Lower lobe of right lung (tissue), 2 donors: ENCODE data around the gene FNIP2. TPM values are rescaled to one million over a fixed set of nuclear protein-coding genes. Genes with fewer than 3 reads are reported as not detected.

Experiments used
- ATAC-seq, 2 donors: fragments of 200-7000 bp; cut with Tn5 transposase; one replicate each; pipeline ENCODE4 v1.9.1; 2020 to 2022; ENCODE audit warnings: mild to moderate bottlenecking in 2 of 2, moderate library complexity in 2 of 2
- DNase-seq: peaks from one replicate; pipeline ENCODE4 v3.0.0-alpha.2; 2020
- H3K27ac ChIP-seq: fragments of 200-600 bp; one replicate; pipeline ENCODE4 v1.8.0; 2022
- H3K27me3 ChIP-seq: fragments of 200-600 bp; one replicate; pipeline ENCODE4 v1.8.0; 2022; ENCODE audit warnings: low read depth
- H3K36me3 ChIP-seq: fragments of 200-600 bp; one replicate; pipeline ENCODE4 v1.8.0; 2022; ENCODE audit warnings: mild to moderate bottlenecking
- H3K4me1 ChIP-seq: fragments of 200-600 bp; one replicate; pipeline ENCODE4 v1.8.0; 2022
- H3K4me3 ChIP-seq: fragments of 200-600 bp; one replicate; pipeline ENCODE4 v1.8.0; 2022; ENCODE audit warnings: mild to moderate bottlenecking
- H3K9me3 ChIP-seq: fragments of 200-600 bp; one replicate; pipeline ENCODE4 v1.8.0; 2022
- intact Hi-C: fragments of 100-400 bp; cut with DNase I; formaldehyde crosslinking; loops from one replicate; pipeline ENCODE4 v1.11.0; 2022
- total RNA-seq: library from RNA; stranded (reverse); fragmentation: NEBNext Ultra II Directional; extraction: Animal tissue kit (Norgen Biotek cat#: 25700); gene quantifications from one replicate; pipeline ENCODE4 v1.2.1, GENCODE V29; 2021
- TF ChIP-seq, protein P1 (sequence below): fragments of 200-600 bp; IDR thresholded peaks from one replicate; pipeline ENCODE4 v1.8.0; 2022; ENCODE audit warnings: antibody characterized with exemption, mild to moderate bottlenecking
- donor health status: DM: no; HTN: yes; CAD: no; lungs with severe emphysema.

FNIP2 gene
- total RNA-seq, 1 donor from 2014 or later, result 90.7 TPM

DNA sequence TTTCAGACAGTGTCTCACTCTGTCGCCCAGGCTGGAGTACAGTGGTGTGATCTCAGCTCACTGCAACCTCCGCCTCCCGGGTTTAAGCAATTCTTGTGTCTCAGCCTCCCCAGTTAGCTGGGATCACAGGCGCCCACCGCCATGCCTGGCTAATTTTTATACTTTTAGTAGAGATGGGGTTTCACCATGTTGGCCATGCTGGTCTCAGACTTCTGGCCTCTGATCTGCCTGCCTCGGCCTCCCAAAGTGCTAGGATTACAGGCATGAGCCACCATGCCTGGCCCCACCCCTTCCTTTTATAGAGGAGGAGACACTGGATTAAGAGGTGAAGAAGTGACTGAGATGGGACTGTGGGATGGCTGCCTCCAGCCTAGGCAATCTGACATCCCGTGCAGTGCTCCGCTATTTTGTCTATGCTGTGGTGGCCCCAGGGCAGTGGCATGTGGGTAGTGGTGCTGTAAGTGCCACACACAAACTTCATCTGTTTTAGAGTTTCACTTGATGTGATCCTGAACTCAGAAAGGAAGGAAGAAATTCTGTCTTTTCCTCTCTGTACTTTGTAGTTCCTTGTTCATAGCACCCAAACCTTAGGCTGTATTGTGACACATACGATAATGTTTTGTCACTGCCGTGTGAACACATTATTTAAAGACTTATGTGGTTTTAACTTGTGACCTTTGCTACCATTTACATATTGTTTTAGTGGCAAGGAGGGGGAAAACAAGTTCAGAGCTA is 48.9 kb downstream of the FNIP2 start:
- TF ChIP-seq, protein P1, sequence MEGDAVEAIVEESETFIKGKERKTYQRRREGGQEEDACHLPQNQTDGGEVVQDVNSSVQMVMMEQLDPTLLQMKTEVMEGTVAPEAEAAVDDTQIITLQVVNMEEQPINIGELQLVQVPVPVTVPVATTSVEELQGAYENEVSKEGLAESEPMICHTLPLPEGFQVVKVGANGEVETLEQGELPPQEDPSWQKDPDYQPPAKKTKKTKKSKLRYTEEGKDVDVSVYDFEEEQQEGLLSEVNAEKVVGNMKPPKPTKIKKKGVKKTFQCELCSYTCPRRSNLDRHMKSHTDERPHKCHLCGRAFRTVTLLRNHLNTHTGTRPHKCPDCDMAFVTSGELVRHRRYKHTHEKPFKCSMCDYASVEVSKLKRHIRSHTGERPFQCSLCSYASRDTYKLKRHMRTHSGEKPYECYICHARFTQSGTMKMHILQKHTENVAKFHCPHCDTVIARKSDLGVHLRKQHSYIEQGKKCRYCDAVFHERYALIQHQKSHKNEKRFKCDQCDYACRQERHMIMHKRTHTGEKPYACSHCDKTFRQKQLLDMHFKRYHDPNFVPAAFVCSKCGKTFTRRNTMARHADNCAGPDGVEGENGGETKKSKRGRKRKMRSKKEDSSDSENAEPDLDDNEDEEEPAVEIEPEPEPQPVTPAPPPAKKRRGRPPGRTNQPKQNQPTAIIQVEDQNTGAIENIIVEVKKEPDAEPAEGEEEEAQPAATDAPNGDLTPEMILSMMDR, result no peak
- Histone ChIP-seq H3K27me3 (no peaks in the 10 kb centered on the region), H3K4me1 (peaks cover 90% of the 10 kb centered on the region), H3K36me3 (no peaks in the 10 kb centered on the region), H3K4me3 (no peak overlapping the region), H3K9me3 (no peaks in the 10 kb centered on the region), H3K27ac (peak overlapping the region; percentile 7)
- ATAC-seq (peak; percentile 27 to 53), DNase-seq (no peak)
- intact Hi-C loops, result no loop called here

- Histone ChIP-seq H3K27me3 (no peaks in the 10 kb centered on the region), H3K36me3 (no peaks in the 10 kb centered on the region), H3K4me1 (peaks cover 88% of the 10 kb centered on the region), H3K27ac (no peak overlapping the region), H3K9me3 (no peaks in the 10 kb centered on the region), H3K4me3 (no peak overlapping the region)
- intact Hi-C loops, result no loop called here
- TF ChIP-seq, protein P1, result no peak
- DNase-seq (no peak), ATAC-seq (no peak)
Observed at GRCh38 chr4:158818560-158819140, 49.8 kb downstream of the FNIP2 start.

DNA sequence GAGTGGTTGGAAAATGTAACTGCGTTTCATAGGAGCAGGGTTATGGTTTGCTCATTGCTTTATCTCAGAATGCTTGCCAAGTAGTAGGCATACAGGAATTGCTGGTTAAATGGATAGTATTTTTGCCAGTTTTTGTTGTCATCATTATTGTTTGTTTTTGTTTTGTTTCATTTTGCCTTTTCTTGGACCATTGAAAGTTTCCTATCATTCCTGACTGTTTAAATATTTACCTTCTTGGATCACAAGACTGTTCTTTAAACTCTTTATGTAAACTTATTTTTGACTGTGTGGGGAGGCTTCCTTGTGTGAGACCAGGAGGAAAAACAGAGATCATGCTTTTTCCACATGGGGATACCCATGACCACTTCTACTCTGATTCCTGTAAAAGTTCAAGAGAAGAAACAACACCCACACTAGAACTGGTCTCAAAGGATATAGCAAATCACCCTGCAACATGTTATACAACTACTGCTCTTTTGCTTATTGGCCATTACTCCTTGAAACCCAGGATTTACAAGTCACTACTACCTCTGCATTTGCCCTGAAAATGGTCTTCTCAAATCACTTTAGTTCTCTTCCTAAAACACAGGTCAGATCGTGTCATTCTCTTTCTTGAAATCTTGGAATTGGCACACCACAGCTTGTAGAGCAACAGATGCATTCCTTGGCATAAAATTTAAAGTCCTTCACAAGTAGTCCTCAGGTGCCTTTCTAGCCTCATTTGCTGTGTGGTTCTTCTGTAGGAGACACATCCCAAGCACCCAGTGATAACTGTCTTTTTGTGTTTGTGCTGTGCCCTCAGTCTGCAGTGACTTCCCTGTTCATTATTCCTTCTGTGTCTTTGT is 51.3 kb downstream of the FNIP2 start:
- Histone ChIP-seq H3K27ac (peak overlapping the region; percentile 33), H3K36me3 (no peaks in the 10 kb centered on the region), H3K9me3 (no peaks in the 10 kb centered on the region), H3K4me3 (no peak overlapping the region), H3K4me1 (peaks cover 88% of the 10 kb centered on the region), H3K27me3 (no peaks in the 10 kb centered on the region)
- ATAC-seq, result peak; percentile 31 to 47
- TF ChIP-seq, protein P1, result no peak
- intact Hi-C loops, result loop anchor here (10.0 kb wide), 1 partner anchor 45 kb away; no protein-coding TSS in a partner anchor
- DNase-seq, result no peak

DNA sequence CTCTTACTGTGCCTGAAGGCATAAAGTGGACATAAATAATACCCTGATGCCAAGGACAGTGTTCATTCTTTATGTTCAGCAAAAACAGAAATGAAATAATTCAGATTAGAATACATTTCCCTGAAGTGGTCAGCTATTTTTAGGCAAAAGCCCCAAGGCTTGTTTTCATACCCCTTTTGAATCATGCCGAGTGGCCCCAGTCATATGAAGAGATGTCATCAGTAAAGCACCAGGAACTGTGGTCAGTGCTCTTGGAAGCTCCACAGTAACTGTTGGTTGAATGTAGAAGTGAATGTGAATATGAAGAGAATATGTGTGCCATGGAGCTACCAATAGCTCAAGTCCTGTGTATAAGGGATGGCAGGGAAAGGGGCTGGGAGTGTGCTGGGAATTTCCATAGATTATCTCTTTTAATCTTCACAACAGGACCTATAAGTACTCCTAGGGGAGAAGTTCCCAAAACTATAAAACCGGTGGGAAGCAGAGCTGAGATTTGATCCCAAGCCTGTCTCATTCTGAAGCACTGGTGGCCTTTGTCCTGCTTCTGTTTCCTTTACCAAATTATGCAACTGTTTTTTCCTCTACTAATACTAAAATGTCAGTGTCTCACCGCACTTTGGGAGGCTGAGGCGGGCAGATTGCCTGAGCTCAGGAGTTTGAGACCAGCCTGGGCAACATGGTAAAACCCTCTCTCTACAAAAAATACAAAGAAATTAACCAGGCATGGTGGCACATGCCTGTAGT is 52.6 kb downstream of the FNIP2 start:
- H3K36me3 ChIP-seq, result no peaks in the 10 kb centered on the region
- intact Hi-C loops, result loop anchor here (10.0 kb wide), 1 partner anchor 47 kb away; no protein-coding TSS in a partner anchor
- H3K27ac ChIP-seq, result peak overlapping the region; percentile 20
- peaks cover 96% of the 10 kb centered on the region for H3K4me1 ChIP-seq
- TF ChIP-seq, protein P1, result no peak
- DNase-seq, result no peak
- no peak overlapping the region for H3K4me3 ChIP-seq
- peak in 1 of 2 donors; percentile 23 for ATAC-seq
- H3K27me3 ChIP-seq, result no peaks in the 10 kb centered on the region
- H3K9me3 ChIP-seq, result no peaks in the 10 kb centered on the region

- no peaks in the 10 kb centered on the region for H3K27me3 ChIP-seq
- no peak overlapping the region for H3K4me3 ChIP-seq
- DNase-seq (no peak), ATAC-seq (no peak)
- H3K36me3 ChIP-seq, result no peaks in the 10 kb centered on the region
- no peaks in the 10 kb centered on the region for H3K9me3 ChIP-seq
- TF ChIP-seq, protein P1, result no peak
- intact Hi-C loops, result loop anchor here (10.0 kb wide), 1 partner anchor 48 kb away; no protein-coding TSS in a partner anchor
- H3K27ac ChIP-seq, result no peak overlapping the region
- H3K4me1 ChIP-seq, result peaks cover 95% of the 10 kb centered on the region
Observed at GRCh38 chr4:158822348-158822747, 53.5 kb downstream of the FNIP2 start.
